ENCODE measurements around the gene HSPB8.
"Not testable (repeated sequence)": the region's sequence is repeated elsewhere in the genome, so short reads cannot be mapped to it uniquely, and the experiment has no call there.

The HSPB8 gene

DNA sequence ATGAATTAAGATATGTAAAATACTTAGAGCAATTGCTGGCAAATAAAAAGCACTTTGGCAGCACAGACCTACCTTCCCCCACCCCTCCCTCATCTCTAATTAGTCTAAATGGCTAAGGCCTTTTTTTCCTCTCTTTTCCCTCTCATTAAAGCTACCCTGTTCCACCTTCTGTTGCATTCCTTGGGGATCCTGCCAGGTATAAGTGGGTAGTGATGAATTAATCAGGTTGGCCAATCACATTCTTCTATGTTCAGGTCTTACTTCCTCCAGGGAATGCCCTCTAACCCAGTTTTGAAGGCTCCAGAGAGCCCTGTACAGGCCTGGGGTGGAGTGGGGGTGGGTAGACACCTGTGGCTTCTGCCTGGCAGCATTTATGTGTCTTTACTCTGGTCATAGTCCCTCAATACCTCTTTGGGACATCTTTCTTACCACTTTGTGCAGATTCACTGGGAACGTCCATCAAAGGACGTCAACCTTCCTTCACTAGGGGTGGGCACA is 28.4 kb downstream of the HSPB8 start:
- no peak for DNase-seq

GRCh38 chr12:119208626-119209061 is 29.9 kb downstream of the HSPB8 start:
- DNase-seq: no peak

DNA sequence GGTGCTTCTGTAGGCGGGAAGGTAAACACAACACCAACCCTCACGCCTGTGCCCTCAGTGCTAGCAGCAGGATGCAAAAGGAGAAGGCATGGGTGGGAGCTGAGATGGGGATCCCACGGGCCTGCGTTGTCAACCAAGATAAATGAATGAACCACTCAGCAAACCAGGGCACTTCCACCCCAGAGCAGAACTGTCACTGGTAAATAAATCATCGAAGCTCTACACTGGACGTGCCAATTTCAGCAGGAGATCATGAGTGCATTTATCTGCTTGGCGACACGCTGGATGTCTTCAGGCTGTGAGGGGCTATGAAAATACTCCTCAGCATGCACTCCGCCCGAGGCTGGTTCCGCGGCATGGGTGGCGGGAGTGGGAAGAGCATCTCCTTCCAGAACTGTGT is 33.2 kb downstream of the HSPB8 start:
- no peak for DNase-seq

GRCh38 chr12:119216084-119216483 is 37.4 kb downstream of the HSPB8 start:
- DNase-seq: no peak

DNA sequence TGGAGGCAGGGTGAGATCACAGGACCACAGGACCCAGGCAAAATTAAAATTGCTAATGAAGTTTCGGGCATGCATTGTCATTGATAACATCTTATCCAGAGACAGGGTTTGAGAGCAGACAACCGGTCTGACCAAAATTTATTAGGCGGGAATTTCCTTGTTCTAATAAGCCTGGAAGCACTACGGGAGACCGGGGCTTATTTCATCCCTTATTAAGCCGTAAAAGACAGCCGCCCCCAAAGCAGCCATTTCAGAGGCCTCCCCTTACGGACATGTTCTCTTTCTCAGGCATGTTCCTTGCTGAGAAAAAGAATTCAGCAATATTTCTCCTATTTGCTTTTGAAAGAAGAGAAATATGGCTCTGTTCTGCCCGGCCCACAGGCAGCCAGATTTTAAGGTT is 40.1 kb downstream of the HSPB8 start:
- DNase-seq: not testable (repeated sequence)

DNA sequence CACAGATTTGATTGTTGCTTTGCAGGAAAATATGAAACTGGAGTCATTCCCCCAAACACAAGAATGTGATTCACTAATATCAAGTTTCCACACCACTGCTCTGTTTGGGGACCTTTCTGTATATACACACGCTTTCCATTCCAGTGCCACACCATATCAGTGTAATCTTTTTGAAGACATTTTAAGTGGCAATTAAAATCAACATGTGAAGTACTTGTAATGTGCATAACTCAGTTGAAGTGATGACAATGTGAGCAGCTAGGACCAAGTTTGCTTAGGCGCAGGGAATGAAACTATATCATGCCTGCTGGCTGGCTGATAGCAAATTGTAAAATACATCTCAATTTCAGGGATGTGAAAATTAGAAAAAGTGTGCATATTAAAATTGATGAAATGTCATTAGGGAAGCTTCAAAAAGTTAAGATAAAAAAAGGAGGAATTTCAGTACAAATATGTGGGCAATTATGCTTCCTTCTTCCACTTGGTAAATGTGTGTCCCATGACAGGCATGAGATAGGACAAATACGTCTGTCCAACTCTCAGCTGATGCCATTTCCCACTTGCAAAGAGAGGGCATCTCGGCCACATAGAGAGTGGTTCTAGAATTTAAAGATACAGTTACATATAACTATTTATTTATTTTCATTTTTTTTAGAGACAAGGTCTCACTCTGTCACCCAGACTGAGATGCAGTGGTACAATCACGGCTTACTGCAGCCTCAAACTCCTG is 43.7 kb downstream of the HSPB8 start:
- no peak for DNase-seq

DNA sequence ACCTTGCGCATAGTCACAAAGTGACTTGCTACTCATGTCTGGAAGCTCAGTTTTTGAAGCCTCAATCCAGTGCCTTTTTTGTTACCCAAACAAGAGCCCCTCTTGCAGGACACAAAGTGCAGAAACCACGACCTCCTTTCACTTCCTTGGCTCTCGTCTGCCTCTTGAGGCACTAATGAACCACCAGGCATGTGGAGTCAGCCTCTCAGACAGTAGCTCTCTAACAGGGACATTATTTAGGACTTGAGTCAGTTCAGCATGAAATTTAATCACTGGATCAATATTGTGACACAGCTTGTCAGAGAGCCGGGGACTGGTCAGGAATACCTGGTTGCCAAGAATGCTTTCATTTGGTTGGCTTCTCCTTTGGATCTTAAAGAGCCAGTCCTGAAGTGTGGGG is 46.7 kb downstream of the HSPB8 start:
- no peak for DNase-seq

- no peak for DNase-seq
Observed at GRCh38 chr12:119227292-119227691, 48.6 kb downstream of the HSPB8 start.

GRCh38 chr12:119229205-119229604 is 50.5 kb downstream of the HSPB8 start:
- no peak for DNase-seq

DNA sequence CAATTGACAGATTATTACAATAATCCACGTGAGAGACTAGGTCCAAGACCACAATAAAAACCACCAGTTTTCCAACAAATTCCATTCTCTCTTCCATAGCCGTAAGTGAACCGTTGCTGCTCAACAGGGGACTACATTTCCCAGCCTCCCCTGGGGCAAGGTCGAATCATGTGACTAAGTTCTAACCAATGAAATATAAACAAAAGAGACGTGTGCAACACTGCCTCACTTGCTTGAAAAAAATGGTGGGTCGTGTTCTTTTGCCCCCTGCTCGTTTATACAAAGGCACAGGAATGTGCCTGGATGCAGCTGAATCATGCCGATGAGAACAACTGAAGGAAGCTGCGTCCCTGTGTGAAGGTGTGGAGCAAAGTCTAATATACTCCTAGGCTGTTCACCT is 51.1 kb downstream of the HSPB8 start:
- DNase-seq: no peak

- DNase-seq: no peak
Observed at GRCh38 chr12:119230807-119231206, 52.1 kb downstream of the HSPB8 start.

DNA sequence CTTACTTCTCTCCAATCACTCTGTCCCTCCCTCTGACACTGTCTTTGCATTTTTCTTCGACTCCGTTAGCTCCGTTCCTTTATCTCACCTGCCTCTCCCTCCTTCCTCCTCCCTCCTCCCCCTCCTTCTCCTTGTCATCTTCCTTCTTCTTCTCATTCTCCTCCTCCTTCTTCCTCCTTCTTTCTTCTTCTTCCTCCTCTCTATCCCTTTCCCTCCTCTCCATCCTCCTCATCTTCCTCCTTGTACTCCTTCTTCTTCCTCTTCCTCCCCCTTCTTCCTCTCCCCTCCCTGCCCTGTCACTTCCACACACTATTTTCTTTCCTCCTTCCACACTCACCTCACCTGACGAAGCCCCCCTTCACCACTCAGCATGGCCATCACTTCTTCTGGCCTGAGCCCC is 53.0 kb downstream of the HSPB8 start:
- no peak for DNase-seq

DNA sequence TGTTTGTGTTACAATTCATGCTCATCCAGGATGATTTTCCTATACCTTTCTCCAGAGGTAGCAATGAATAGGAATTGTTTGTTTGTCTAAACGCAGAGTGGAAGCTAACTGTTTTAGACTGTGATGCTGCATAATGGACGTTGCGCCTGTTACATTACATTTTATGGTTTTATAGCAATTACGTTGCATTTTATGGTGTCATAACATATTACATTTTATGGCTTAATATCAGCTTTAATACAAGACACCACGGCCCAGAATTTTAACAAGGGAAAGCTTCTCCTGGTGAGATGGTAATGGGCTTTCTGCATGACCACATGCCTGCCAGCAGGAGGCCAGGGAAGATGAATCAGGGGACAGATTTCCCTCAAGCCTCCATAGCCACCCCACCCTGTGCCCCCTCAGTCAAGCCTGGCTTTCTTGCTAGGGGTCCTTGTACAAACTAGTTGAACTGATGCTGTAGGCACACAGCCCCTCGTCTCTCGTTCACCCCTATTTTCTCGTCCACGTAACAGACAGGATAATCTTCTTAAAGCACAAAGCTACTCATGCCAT is 56.5 kb downstream of the HSPB8 start:
- no peak for DNase-seq

DNA sequence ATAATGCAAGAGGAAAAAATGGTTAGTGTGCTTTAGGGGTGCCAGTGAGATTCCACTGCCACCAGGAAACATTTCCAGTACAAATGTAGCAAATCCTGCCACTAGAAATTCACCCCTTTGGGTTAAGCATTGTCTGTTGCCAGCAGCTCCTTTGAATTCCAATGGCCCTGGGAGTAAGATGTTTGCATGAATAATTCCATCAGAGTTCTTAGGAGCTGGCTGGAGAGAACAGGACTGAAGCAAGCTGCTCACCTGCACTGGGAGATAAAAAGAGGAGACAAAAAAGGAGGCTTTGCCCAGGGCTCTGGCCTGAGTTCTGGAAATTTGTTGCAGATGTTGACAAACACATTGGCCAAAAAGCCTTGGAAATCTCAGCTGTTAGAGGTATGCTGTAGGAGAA is 57.6 kb downstream of the HSPB8 start:
- no peak for DNase-seq

DNA sequence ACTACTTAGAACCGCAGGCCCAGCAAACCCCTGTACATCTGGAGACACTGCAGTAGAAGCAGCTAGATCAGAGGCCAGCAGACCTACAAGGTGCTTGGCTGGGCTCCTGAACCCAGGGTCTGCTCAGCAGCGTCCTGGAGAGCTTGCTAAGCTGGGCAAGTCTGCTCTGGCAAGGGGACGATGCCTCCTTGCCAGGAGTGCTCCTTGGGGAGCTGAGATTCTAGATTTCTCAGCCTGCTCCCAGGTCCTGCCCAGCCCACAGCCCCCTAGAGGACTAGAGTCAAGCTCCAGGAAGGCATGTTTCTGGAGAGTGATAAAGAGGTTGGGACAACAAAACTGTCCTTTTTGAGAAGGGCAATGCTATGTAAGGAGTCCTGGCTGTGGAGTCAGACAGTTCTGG is 60.3 kb downstream of the HSPB8 start:
- no peak for DNase-seq

DNA sequence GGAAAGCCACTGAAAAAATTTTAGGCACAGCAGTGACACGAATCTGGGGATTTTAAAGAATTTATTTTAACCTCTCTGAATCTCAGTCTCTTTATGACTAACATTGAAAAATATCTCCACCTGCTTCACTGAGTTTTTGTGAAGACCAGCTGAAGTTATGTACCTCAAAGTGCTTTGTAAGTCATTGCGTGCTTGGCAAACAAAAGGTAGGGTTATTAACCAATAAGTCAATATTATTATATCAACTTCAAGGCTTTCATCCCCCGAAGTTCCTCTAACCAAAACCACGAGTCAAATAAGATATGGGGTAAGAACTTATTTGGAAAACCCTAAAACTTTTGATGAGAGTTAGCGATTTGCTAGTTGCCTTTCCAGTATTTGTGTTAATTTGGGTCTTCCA is 62.3 kb downstream of the HSPB8 start:
- no peak for DNase-seq

- no peak for DNase-seq
Observed at GRCh38 chr12:119241580-119242169, 62.9 kb downstream of the HSPB8 start.

All from CD4-positive, alpha-beta T cell treated with Interleukin-4 for 4 hours (primary cell).